ENCODE results near the gene PAM16. TPM values are rescaled to one million over a fixed set of nuclear protein-coding genes. Genes with fewer than 3 reads are reported as not detected.

Gene PAM16
- total and polyA plus RNA-seq, 9 of the 15 experiments (the other 6 are each of a cell fraction or from before 2014, with no cell fraction given), result 38.7 to 273 (median 79.3) TPM

- peak; percentile 48 for TF ChIP-seq ETV1 (tag; conservative IDR thresholded peaks at IDR 0.05; ENCODE audit: low read depth)
- TF ChIP-seq LARP7 (IDR thresholded peaks at IDR 0.05), result peak; percentile 55; the same call in 1 of the 2 replicates
- TF ChIP-seq SUPT5H (IDR thresholded peaks at IDR 0.05), result peak; percentile 74
- peak; percentile 85 for TF ChIP-seq POLR2AphosphoS5 (IDR thresholded peaks at IDR 0.05; ENCODE audit: control insufficient read depth, insufficient read depth, low read depth, low read length)
- TF ChIP-seq CREB3L1 (IDR thresholded peaks at IDR 0.05; ENCODE audit: borderline replicate concordance, low read depth), result peak; percentile 42; the same call in 1 of the 2 replicates
- TF ChIP-seq NR2C1 (IDR thresholded peaks at IDR 0.05), result peak; percentile 41; the same call in 1 of the 2 replicates
- peak; percentile 60; the same call in 1 of the 2 replicates for TF ChIP-seq NR2C1 (tag; IDR thresholded peaks at IDR 0.05)
- TF ChIP-seq TEAD1 (CRISPR knock-in tag; IDR thresholded peaks at IDR 0.05), result peak; percentile 83 to 95
- peak; percentile 78 for TF ChIP-seq KLF1 (tag; IDR thresholded peaks at IDR 0.05)
- TF ChIP-seq C11orf30 (IDR thresholded peaks at IDR 0.05; ENCODE audit: low read depth), result peak; percentile 73
- no peak for TF ChIP-seq RNF219 (CRISPR knock-in tag; IDR thresholded peaks at IDR 0.05)
- TF ChIP-seq HNRNPK (IDR thresholded peaks at IDR 0.05; ENCODE audit: low read depth, low read length, poor library complexity, severe bottlenecking), result no peak
- peak in 1 of 2 experiments; percentile 64; a peak in 1 of 4 replicates for TF ChIP-seq TBL1XR1 (IDR thresholded peaks at IDR 0.05; ENCODE audit: low read length in 2 of 2)
- 0 out of 2 replicates have a peak, but pooled peaks have one; percentile 47 for TF ChIP-seq GMEB1 (CRISPR knock-in tag; IDR thresholded peaks at IDR 0.05)
- peak; percentile 70 for TF ChIP-seq BHLHE40 (IDR thresholded peaks at IDR 0.05; ENCODE audit: low read length)
- TF ChIP-seq, protein P1, sequence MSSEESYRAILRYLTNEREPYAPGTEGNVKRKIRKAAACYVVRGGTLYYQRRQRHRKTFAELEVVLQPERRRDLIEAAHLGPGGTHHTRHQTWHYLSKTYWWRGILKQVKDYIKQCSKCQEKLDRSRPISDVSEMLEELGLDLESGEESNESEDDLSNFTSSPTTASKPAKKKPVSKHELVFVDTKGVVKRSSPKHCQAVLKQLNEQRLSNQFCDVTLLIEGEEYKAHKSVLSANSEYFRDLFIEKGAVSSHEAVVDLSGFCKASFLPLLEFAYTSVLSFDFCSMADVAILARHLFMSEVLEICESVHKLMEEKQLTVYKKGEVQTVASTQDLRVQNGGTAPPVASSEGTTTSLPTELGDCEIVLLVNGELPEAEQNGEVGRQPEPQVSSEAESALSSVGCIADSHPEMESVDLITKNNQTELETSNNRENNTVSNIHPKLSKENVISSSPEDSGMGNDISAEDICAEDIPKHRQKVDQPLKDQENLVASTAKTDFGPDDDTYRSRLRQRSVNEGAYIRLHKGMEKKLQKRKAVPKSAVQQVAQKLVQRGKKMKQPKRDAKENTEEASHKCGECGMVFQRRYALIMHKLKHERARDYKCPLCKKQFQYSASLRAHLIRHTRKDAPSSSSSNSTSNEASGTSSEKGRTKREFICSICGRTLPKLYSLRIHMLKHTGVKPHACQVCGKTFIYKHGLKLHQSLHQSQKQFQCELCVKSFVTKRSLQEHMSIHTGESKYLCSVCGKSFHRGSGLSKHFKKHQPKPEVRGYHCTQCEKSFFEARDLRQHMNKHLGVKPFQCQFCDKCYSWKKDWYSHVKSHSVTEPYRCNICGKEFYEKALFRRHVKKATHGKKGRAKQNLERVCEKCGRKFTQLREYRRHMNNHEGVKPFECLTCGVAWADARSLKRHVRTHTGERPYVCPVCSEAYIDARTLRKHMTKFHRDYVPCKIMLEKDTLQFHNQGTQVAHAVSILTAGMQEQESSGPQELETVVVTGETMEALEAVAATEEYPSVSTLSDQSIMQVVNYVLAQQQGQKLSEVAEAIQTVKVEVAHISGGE (CRISPR knock-in tag; IDR thresholded peaks at IDR 0.05), result peak in 1 of 3 experiments; percentile 69; a peak in 2 of 6 replicates
Measured at GRCh38 chr16:4307215-4308037, 43.7 kb downstream of the PAM16 start (continued).

Data from K562 (cell line).